ENCODE results near the gene DNAH7. TPM values are rescaled to one million over a fixed set of nuclear protein-coding genes. Genes with fewer than 3 reads are reported as not detected.

The DNAH7 gene
- total and polyA plus RNA-seq, 9 of the 15 experiments (the other 6 are each of a cell fraction or from before 2014, with no cell fraction given), result 0.03 to 0.42 (median 0.18) TPM

DNA sequence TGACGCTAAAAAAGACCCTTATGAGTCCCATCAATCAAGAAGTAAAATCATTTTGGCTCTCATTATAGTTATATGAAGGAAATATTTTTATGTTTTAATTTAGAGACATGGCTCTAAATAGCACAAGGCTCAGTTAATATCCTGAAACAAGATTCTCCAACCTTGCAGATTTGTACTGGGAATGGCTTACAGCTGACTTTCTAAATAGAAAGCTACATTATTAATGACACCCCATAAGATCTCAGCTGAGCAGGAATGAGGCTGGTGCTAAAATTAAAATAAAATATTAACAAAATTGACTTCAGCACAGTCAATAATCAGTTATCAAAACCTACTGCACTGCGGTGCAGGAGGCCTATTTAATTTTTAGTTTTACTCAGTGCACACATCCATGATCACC lies 274.8 kb downstream of the DNAH7 start (continued):
- no peak for TF ChIP-seq HNRNPL (IDR thresholded peaks at IDR 0.05; ENCODE audit: low read depth, low read length)
- no peak for TF ChIP-seq CBX8 (IDR thresholded peaks at IDR 0.05; ENCODE audit: borderline replicate concordance, extremely low read depth, low read depth, low read length, poor library complexity, severe bottlenecking)
- no peak for TF ChIP-seq OTX1 (CRISPR knock-in tag; IDR thresholded peaks at IDR 0.05)

DNA sequence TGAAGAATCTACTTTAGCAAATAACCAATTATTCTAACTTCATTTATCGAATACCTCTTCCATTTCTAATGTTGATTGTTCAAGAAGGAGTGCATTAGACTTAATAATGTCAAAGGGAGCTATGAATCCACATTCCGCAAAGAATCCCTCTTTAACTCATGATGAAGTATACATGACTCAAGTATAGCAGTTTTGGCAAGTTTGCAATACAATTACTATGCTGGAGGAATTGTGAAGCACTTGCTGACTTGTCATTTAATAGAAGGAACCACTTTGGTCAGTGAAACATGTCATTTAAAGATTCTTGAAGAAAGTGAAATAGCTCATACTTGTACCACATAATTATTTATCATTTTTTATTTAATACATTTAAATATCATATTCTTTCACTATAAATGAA lies 286.5 kb downstream of the DNAH7 start:
- Histone ChIP-seq H3K36me3 (ENCODE audit: control insufficient read depth, insufficient read depth, low read length) (no peaks in the 10 kb centered on the region), H3K9ac (ENCODE audit: insufficient read depth in 1 of 2, low read depth in 2 of 2, low read length in 2 of 2) (no peak overlapping the region), H3K27me3 (ENCODE audit: control insufficient read depth in 2 of 2, insufficient read depth in 2 of 2, low read length in 2 of 2) (no peaks in the 10 kb centered on the region), H4K20me1 (replicated peaks; ENCODE audit: control insufficient read depth, insufficient read depth, low read length) (no peaks in the 10 kb centered on the region), H3K79me2 (ENCODE audit: control insufficient read depth, insufficient read depth, low read length) (no peaks in the 10 kb centered on the region), H3K4me2 (ENCODE audit: insufficient read depth, low read length) (no peak overlapping the region), H3K4me1 (replicated peaks in 1 of 2; ENCODE audit: control insufficient read depth in 2 of 2, insufficient read depth in 2 of 2, low read length in 2 of 2) (no peaks in the 10 kb centered on the region; a peak in 1 of 5 replicates), H3K9me1 (ENCODE audit: control insufficient read depth, insufficient read depth, low read length) (no peaks in the 10 kb centered on the region), H2AFZ (ENCODE audit: low read depth, low read length) (no peak overlapping the region), H3K27ac (ENCODE audit: extremely low read depth, low read depth, low read length) (no peak overlapping the region), H3K9me3 (replicated peaks; ENCODE audit: control insufficient read depth, insufficient read depth, low read depth, low read length) (no peaks in the 10 kb centered on the region), H3K4me3 (no peak overlapping the region)
- BruUV-seq (replicated peaks), result no TSS peak
- ChIA-PET CTCF (ENCODE audit: low intra/inter-chr PET ratio) (no interaction called here), POLR2A (no interaction called here)
- ATAC-seq (no peak), DNase-seq (ENCODE audit: extremely low read depth in 1 of 4, low spot score in 3 of 4) (no peak), FAIRE-seq (no peak)
- 39% methylated on average over 2 of the region's 2 CpGs for WGBS (ENCODE audit: insufficient coverage, low coverage, missing lambda C conversion rate)
- intact Hi-C loops (cut with micrococcal nuclease) (no loop called here), in situ Hi-C loops (cut with MboI) (no loop called here)
- TF ChIP-seq NBN (IDR thresholded peaks at IDR 0.05; ENCODE audit: low read depth) (no peak), MEIS2 (IDR thresholded peaks at IDR 0.05; ENCODE audit: partially characterized antibody) (no peak), ZNF143 (CRISPR knock-in tag; IDR thresholded peaks at IDR 0.05) (no peak), CHCHD3 (CRISPR knock-in tag; IDR thresholded peaks at IDR 0.05) (no peak), POLR3G (IDR thresholded peaks at IDR 0.05; ENCODE audit: extremely low read depth, insufficient read length, insufficient replicate concordance) (no peak), ILK (tag; IDR thresholded peaks at IDR 0.05; ENCODE audit: borderline replicate concordance, low read depth) (no peak), NFXL1 (CRISPR knock-in tag; IDR thresholded peaks at IDR 0.05) (no peak), MTA2 (IDR thresholded peaks at IDR 0.05; ENCODE audit: low read depth) (no peak), FOXM1 (IDR thresholded peaks at IDR 0.05; ENCODE audit: low read depth) (no peak), FOXM1 (CRISPR knock-in tag; IDR thresholded peaks at IDR 0.05; ENCODE audit: low read depth) (no peak), PPARD (CRISPR knock-in tag; IDR thresholded peaks at IDR 0.05) (no peak), SMAD2 (IDR thresholded peaks at IDR 0.05; ENCODE audit: low read depth, low read length) (no peak), ZNF23 (CRISPR knock-in tag; IDR thresholded peaks at IDR 0.05) (no peak), TOE1 (IDR thresholded peaks at IDR 0.05; ENCODE audit: borderline replicate concordance) (no peak), TOE1 (CRISPR knock-in tag; IDR thresholded peaks at IDR 0.05; ENCODE audit: borderline replicate concordance, low read depth) (no peak), BHLHE40 (IDR thresholded peaks at IDR 0.05; ENCODE audit: low read length) (no peak), MTF1 (CRISPR knock-in tag; IDR thresholded peaks at IDR 0.05; ENCODE audit: borderline replicate concordance) (no peak)
- TF ChIP-seq, protein P1, sequence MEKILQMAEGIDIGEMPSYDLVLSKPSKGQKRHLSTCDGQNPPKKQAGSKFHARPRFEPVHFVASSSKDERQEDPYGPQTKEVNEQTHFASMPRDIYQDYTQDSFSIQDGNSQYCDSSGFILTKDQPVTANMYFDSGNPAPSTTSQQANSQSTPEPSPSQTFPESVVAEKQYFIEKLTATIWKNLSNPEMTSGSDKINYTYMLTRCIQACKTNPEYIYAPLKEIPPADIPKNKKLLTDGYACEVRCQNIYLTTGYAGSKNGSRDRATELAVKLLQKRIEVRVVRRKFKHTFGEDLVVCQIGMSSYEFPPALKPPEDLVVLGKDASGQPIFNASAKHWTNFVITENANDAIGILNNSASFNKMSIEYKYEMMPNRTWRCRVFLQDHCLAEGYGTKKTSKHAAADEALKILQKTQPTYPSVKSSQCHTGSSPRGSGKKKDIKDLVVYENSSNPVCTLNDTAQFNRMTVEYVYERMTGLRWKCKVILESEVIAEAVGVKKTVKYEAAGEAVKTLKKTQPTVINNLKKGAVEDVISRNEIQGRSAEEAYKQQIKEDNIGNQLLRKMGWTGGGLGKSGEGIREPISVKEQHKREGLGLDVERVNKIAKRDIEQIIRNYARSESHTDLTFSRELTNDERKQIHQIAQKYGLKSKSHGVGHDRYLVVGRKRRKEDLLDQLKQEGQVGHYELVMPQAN (IDR thresholded peaks at IDR 0.05; ENCODE audit: borderline replicate concordance), result no peak

All from K562 (cell line).